ENCODE measurements around the gene PAX3.

Gene PAX3

GRCh38 chr2:222268311-222268990, 30.3 kb downstream of the PAX3 start:
- no peak for FAIRE-seq

- FAIRE-seq, result no peak
Measured at GRCh38 chr2:222264791-222265320, 33.9 kb downstream of the PAX3 start.

GRCh38 chr2:222261504-222261903, 37.3 kb downstream of the PAX3 start:
- FAIRE-seq, result no peak

- no peak for FAIRE-seq
Measured at GRCh38 chr2:222257645-222258044, 41.2 kb downstream of the PAX3 start.

GRCh38 chr2:222256250-222256649, 42.5 kb downstream of the PAX3 start:
- FAIRE-seq, result no peak

GRCh38 chr2:222255090-222255489, 43.7 kb downstream of the PAX3 start:
- FAIRE-seq, result no peak

- FAIRE-seq, result no peak
Measured at GRCh38 chr2:222250313-222250712, 48.5 kb downstream of the PAX3 start.

- no peak for FAIRE-seq
Measured at GRCh38 chr2:222249444-222249843, 49.4 kb downstream of the PAX3 start.

- no peak for FAIRE-seq
Measured at GRCh38 chr2:222248818-222249217, 50.0 kb downstream of the PAX3 start.

GRCh38 chr2:222248256-222248655, 50.5 kb downstream of the PAX3 start:
- no peak for FAIRE-seq

- FAIRE-seq, result no peak
Measured at GRCh38 chr2:222242532-222242931, 56.3 kb downstream of the PAX3 start.

GRCh38 chr2:222241128-222241870, 57.5 kb downstream of the PAX3 start:
- FAIRE-seq, result no peak

- FAIRE-seq, result no peak
Measured at GRCh38 chr2:222240676-222241049, 58.1 kb downstream of the PAX3 start.

- no peak for FAIRE-seq
Measured at GRCh38 chr2:222239945-222240675, 58.7 kb downstream of the PAX3 start.

GRCh38 chr2:222239091-222239490, 59.7 kb downstream of the PAX3 start:
- no peak for FAIRE-seq

- FAIRE-seq, result no peak
Measured at GRCh38 chr2:222238072-222238471, 60.7 kb downstream of the PAX3 start.

- no peak for FAIRE-seq
Measured at GRCh38 chr2:222232839-222233238, 66.0 kb downstream of the PAX3 start.

GRCh38 chr2:222232372-222232771, 66.4 kb downstream of the PAX3 start:
- no peak for FAIRE-seq

- FAIRE-seq, result no peak
Measured at GRCh38 chr2:222228054-222228453, 70.7 kb downstream of the PAX3 start.

- FAIRE-seq, result no peak
Measured at GRCh38 chr2:222218786-222219185, 80.0 kb downstream of the PAX3 start.

- no peak for FAIRE-seq
Measured at GRCh38 chr2:222217712-222218111, 81.1 kb downstream of the PAX3 start.

GRCh38 chr2:222214885-222215284, 83.9 kb downstream of the PAX3 start:
- no peak for FAIRE-seq

GRCh38 chr2:222213049-222213448, 85.7 kb downstream of the PAX3 start:
- no peak for FAIRE-seq

- no peak for FAIRE-seq
Measured at GRCh38 chr2:222212571-222212970, 86.2 kb downstream of the PAX3 start.
